Metanephros (tissue), 2 donors: ENCODE results near the gene ATP6V0D1. TPM values are rescaled to one million over a fixed set of nuclear protein-coding genes. Genes with fewer than 3 reads are reported as not detected.

Experiments
- small RNA-seq: library from RNA; depleted of rRNA; stranded (forward); fragments of <200 nt; gene quantifications from one replicate; pipeline ENCODE3, GENCODE V24; 2014; ENCODE audit warnings: low replicate concordance
- total RNA-seq: library from RNA; depleted of rRNA; stranded (reverse); fragments of >200 nt; gene quantifications from one replicate; pipeline ENCODE4 v1.2.3, GENCODE V29; 2014

The ATP6V0D1 gene
- 91.1 TPM for total RNA-seq

GRCh38 chr16:67480833-67481560 is at the start of gene ATP6V0D1:
Gene ATP6V0D1, minus strand, starts transcription at chr16:67481157. Its CDS starts 71 bp downstream, at chr16:67481086.

DNA sequence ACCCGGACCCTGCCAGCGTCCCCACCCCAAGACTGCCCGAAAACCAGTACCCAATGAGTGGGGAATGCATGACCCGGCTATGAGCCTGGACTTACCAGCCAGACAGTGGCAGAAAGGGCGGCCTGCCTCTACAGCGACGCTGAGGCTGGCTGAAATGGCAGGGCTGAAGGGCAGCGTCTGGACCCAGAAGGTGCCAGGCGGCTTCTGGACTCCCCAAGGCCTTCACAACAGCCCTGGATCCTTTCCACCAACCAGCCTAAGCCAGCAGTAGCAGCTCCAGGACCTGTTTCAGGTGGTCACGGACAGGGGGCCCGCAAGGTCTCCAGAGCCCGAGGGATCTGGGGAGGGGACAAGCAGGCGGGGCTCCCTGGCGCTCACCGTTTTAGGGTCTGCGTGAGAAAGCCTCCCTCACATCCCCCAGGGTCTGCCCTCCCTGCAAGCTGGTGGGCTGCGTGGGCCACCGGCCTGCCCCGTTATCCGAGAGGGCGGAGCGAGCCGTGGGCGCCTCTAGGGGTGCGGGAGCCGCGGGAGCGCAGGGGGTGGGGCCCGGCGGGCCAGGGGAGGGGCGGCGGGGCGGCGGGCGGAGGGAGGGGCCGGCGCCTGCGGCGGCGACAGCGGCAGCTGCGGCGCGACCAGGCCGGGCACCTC is 47.4 kb upstream of the ATP6V0D1 start, which contains the start of gene RIPOR1:
TSS of gene RIPOR1 (plus strand) at position 608 of the 648 bp plus-strand sequence. CDS start 9,618 bp downstream, outside the sequence.

DNA sequence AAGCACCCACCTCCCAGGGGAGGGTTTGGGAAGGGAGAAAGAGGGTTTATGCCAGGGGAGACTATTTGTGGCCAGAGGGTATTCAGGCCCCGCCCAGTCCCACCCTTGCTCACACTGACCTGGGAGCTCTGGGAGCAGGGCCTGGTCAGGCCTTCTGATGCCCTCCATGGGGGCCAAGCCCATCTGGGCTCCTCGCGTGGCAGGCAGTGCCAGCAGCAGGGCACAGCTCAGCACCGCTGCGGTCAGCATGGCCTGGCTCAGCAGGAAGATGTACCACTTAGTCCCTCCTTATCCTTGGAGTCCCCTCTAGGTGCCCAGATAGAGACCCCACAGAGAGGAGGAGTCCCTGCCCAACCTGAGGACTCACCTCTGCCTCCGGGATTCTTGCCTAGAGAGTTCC is 2.2 kb upstream of the ATP6V0D1 start, which contains the start of gene AGRP:
TSS of gene AGRP (minus strand) at position 398 of the 400 bp plus-strand sequence. CDS start at position 249, 149 bp downstream.

DNA sequence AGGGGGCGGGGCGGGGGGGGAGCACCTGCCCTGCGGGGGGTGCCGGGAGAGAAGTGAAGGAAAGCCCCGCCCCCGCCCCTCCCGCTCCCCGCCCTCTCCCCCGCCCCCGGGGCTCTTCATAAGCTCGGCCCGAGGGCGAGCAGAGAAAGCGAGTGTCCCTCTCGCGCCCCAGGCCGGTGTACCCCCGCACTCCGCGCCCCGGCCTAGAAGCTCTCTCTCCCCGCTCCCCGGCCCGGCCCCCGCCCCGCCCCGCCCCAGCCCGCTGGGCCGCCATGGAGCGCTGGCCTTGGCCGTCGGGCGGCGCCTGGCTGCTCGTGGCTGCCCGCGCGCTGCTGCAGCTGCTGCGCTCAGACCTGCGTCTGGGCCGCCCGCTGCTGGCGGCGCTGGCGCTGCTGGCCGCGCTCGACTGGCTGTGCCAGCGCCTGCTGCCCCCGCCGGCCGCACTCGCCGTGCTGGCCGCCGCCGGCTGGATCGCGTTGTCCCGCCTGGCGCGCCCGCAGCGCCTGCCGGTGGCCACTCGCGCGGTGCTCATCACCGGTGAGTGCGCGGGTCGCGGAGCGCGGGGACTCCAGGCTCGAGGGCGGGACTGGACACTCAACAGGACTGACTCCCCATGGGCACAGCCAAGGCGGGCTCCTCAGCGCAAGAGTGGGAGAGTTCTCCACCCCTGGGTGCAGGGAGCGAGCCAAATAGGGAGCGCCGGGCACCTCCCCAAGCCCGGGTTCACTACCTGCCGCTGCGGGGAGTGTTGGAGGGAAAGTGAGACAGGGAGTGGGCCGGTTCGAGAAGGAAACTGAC is 49.8 kb downstream of the ATP6V0D1 start, which contains the start of gene HSD11B2:
TSS of gene HSD11B2 (plus strand) at position 145 of the 798 bp plus-strand sequence. CDS start at position 273, 128 bp downstream.

DNA sequence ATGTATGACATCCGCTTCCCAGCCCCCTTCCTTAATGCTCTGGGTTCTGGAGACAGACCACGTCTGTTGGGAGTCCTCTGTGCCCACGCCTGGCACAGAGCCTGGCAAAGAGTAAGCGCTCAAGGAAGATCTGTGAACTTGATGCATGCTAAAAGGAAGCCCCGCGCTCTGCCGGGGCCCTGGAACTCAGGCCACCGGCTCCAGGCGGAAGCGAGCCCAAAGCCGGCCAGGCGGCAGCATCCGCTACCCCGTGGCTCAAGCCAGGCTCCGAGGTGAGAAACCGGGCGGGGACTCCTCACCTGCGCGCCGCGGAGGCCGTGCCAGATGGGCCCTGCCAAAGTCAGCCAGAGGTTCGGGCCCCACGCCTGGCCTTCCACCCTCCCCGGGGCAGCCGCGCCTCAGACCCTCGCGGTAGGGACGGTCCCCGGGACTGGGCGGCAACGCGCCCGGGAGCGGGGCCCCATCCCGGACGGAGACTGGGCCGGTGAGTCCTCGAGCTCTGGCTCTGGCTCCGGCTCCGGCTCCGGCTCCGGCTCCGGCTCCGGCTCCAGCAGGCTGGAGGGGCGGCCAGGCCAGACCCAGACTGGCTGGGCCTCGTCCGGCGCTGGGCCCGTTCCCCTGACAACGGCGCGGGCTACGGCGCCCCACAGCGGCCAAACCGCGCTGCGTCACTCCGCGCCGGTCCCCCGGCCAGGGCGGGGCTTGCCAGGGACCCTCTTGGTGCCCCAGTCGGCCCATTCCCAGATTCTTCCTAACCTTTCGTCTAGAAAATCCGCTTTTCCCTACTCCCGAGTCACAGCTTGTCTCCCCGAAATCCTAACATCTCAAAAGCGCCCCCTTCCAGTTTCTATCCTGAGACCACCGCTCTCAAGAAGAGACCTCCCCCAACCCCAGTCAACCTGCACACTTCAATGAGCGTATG is 64.8 kb downstream of the ATP6V0D1 start, which contains the start of gene ZDHHC1:
TSS of gene ZDHHC1 (minus strand) at position 606 of the 922 bp plus-strand sequence. CDS start 8,702 bp downstream, outside the sequence.

GRCh38 chr16:67393111-67393787 is 87.7 kb downstream of the ATP6V0D1 start, which contains the start of gene TPPP3:
Gene TPPP3, minus strand, starts transcription at chr16:67393498. Its CDS starts 2,387 bp downstream, at chr16:67391111.

Small RNAs within 50 kb of the gene (small RNA-seq; reads per million reads assigned to genes)
- not detected for gene RNU1-123P

Other genes starting within 250 kb of the ATP6V0D1 start
- 29.9 TPM for gene FHOD1, start 233.7 kb downstream of the ATP6V0D1 start, total RNA-seq
- 3.6 TPM for gene SLC9A5, start 232.2 kb downstream of the ATP6V0D1 start, total RNA-seq
- 41.7 TPM for gene PLEKHG4, start 201.6 kb downstream of the ATP6V0D1 start, total RNA-seq
- gene KCTD19, start 154.4 kb downstream of the ATP6V0D1 start, total RNA-seq, result 0.47 TPM
- gene LRRC36, start 154.3 kb downstream of the ATP6V0D1 start, total RNA-seq, result 4.9 TPM
- gene TPPP3, start 87.7 kb downstream of the ATP6V0D1 start, total RNA-seq, result 38.6 TPM
- gene ZDHHC1, start 64.7 kb downstream of the ATP6V0D1 start, total RNA-seq, result 14.5 TPM
- 198 TPM for gene HSD11B2, start 50.0 kb downstream of the ATP6V0D1 start, total RNA-seq
- gene AGRP, start 2.4 kb upstream of the ATP6V0D1 start, total RNA-seq, result 0.47 TPM
- 55.6 TPM for gene RIPOR1, start 47.7 kb upstream of the ATP6V0D1 start, total RNA-seq
- 49.9 TPM for gene CTCF, start 81.4 kb upstream of the ATP6V0D1 start, total RNA-seq
- gene CARMIL2, start 164.0 kb upstream of the ATP6V0D1 start, total RNA-seq, result 0.64 TPM
- gene ACD, start 179.1 kb upstream of the ATP6V0D1 start, total RNA-seq, result 20.1 TPM
- 3.9 TPM for gene PARD6A, start 179.8 kb upstream of the ATP6V0D1 start, total RNA-seq
- gene ENKD1, start 185.6 kb upstream of the ATP6V0D1 start, total RNA-seq, result 18.1 TPM
- gene C16orf86, start 185.7 kb upstream of the ATP6V0D1 start, total RNA-seq, result 3.9 TPM
- 18.4 TPM for gene GFOD2, start 238.2 kb upstream of the ATP6V0D1 start, total RNA-seq